T-helper 1 cell (primary cell): ENCODE measurements around the gene FGF18.
"Not testable (repeated sequence)": the region's sequence is repeated elsewhere in the genome, so short reads cannot be mapped to it uniquely, and the experiment has no call there.

Experiments used
- DNase-seq, 5 donors: peaks; one replicate each; pipeline ENCODE4 v3.0.0-alpha.2; 2012 to 2020
- total RNA-seq, 4 donors: gene quantifications; one replicate each; lab custom pipeline; 2026; lab: John Stamatoyannopoulos, UW

The FGF18 gene, protein sequence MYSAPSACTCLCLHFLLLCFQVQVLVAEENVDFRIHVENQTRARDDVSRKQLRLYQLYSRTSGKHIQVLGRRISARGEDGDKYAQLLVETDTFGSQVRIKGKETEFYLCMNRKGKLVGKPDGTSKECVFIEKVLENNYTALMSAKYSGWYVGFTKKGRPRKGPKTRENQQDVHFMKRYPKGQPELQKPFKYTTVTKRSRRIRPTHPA
- 0.76 to 2.4 (median 1.0) reads per million in 4 donors for total RNA-seq

DNA sequence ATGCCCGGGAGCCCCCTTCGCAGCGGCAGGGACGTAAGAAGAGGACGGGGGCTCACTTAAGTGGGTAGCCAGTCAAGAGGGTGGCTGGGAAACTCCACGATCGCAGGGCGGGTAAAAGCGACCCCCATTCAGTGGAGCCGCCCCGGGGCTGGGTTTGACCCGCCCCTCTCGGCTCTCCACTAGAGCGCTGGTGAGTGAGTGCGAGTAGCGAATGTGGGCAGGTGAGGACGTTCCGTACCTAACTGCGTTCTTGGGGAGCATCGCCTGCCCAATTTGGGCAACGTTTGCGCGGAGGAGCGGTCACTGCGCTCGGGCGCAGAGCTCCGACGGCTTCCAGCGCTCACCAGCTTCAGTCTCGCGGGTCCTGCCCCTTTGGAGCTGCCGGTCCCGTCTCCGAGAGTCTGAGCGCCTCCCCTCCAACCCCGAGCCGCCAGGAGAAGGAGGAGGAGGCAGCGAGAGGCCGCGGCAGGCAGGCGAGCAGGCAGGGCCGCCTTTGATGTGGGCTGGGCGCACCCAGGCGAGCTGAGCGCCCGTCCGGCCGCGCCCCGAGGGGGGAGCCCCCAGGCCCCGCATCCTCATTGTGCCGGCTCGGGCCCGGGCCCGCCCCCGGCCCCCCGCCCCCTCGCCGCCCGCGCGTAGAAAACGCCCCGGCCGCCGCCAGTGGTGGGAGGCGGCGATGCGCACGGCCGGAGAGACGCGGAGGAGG, at the start of gene FGF18:
FGF18 (plus strand) TSS at position 666 of the 706 bp plus-strand sequence. CDS start 553 bp downstream, outside the sequence.
- peak in 3 of 5 donors; percentile 10 to 44 (median 24) for DNase-seq

GRCh38 chr5:171369898-171370297, 49.5 kb upstream of the FGF18 start:
- no peak for DNase-seq

GRCh38 chr5:171370881-171371280, 48.6 kb upstream of the FGF18 start:
- not testable (repeated sequence) for DNase-seq

- DNase-seq = no peak
Observed at GRCh38 chr5:171371326-171371725, 48.1 kb upstream of the FGF18 start.

DNA sequence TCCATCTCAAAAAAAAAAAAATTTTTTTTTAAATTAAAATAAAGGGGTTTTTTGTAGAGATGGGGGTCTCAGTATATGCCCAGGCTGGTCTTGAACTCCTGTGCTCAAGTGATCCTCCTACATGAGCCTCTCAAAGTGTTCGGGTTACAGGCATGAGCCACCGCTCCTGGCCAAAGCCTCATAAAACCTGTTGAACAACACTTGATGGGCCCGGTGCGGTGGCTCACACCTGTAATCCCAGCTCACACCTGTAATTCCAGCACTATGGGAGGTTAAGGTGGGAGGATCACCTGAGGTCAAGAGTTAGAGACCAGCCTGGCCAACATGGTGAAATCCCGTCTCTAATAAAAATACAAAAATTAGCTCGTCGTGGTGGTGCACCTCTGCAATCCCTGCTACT, 39.5 kb upstream of the FGF18 start:
- no peak for DNase-seq

DNA sequence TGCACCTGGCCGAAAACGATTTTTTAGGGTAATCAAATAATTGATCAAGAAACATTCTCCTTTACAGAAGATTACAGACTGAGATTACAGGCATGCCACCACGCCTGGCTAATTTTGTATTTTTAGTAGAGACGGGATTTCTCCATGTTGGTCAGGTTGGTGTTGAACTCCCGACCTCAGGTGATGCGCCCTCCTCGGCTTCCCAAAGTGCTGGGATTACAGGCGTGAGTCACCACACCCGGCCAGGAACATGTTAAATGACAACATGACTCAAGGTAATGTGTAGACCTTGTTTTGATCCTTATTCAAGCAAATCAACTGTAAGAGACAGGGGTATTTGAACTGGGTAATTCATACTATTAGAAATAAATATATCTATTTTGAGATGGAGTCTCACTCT, 35.0 kb upstream of the FGF18 start:
- DNase-seq = not testable (repeated sequence)

- not testable (repeated sequence) for DNase-seq
Observed at GRCh38 chr5:171384999-171385398, 34.4 kb upstream of the FGF18 start.

- DNase-seq = no peak
Observed at GRCh38 chr5:171386006-171386671, 33.3 kb upstream of the FGF18 start.

DNA sequence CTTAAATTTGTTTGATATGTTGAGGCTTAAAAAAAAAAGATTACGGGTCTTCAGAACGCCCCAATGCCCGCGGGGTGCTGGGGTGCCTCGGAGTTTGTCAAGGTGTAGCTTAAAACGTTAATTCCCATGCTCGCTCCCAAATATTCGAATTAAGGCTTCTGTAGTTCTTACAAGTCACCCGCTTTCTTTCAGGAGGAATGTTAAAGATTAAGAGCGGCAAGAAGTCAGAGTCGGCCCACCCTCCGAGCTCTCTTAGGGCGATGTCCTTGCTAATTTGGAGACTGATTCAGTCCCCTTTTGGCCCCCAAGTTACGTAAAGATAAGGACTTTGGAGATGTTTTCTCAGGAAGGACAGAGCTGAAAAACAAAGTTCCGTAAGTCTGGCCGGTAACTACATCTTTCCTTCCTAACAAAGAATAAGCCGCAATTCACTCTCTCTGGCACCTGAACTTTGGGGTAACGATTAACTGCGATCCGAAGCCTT, 32.5 kb upstream of the FGF18 start:
- no peak for DNase-seq

- peak; percentile 96 to 99 (median 97) for DNase-seq
Observed at GRCh38 chr5:171387345-171387969, 32.0 kb upstream of the FGF18 start, which contains the start of gene NPM1. TSS of gene NPM1 (plus strand) at chr5:171387849. CDS start at chr5:171387949, 100 bp downstream.

DNA sequence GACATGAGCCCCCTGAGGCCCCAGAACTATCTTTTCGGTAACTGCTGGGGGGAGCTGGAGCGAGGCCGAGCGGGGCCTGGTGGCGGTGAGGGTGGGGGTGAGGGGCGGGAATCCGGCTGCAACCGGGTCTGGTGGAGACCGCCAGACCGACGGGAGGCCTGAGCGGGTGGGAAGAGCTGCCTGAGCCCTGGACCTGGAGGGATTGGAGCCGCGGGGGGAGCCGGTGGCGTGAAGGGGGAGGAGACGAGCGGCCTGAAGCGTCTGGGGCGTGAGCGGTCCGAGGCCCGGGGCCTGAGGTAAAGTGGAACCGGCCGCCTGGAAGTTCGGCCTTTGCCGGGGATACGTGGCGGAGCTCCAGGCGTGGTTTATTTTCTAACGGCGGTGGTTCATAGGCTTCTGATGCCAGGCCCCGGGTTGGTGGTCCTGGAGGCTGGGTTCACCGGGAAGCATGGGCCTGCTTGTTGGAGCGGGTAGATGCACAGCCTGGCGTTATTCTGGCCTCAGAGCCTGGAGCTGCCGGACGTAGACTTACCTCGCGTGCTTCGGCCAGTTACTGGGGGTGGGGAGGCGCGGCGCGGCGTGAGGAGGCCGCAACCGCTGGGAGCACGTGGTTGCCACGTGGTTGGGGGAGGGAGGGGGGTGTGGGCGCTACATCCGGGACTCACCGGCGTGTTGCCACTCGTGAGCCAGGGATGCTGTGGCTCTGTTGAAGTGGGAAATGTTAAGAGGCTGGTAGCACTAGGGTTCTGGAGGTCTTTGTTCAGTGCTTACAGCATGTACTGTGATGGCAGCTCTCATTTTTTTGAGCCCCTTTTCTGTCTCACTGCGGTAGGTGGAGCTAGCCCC, 31.3 kb upstream of the FGF18 start:
- peak; percentile 64 to 87 (median 77) for DNase-seq

DNA sequence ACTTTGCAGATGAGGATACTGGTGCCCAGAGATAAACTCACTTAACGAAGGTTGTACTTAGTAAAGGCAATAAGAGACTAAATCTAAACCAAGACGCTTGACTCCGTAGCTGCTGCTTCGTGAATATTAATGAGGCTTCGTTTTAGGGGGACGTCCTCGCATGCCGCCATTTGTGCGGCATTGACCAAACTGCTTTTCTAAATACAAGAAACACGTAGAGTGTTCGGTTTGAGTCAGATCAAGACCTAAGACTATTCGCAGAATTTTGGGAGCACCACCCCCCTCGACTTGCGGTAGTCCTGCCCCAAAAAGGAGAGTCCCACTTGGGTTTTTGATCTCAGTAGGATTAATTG, 30.7 kb upstream of the FGF18 start:
- peak in 1 of 5 donors; percentile 73 for DNase-seq

DNA sequence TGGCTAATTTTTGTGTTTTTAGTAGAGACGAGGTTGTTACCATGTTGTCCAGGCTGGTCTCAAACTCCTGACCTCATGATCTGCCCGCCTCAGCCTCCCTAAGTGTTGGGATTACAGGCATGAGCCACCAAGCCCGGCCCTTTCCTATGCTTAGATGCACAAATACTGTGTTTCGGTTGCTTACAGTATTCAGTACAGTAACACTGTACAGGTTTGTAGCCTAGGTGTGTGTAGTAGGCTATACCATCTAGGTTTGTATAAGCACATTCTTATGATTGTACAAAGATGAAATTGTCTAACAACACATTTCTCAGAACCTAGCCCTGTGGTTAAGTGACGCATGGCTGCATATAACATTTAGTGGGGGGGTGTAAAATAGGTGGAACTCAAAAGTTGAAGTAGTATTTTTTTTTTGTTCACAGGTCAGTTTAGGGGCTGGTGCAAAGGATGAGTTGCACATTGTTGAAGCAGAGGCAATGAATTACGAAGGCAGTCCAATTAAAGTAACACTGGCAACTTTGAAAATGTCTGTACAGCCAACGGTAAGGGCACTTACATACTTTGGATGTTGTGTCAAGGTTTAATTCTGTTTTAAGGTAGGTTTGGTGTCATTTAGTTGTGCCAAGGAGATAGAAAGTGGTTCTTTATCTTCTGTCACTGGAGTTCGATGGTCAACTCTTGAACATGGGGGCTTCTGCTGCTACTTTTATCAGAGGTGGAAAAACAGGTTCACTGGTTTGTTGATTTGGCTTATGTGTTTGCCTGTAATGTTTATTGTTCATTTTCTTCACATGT, 28.4 kb upstream of the FGF18 start:
- peak in 1 of 5 donors; percentile 54 for DNase-seq

DNA sequence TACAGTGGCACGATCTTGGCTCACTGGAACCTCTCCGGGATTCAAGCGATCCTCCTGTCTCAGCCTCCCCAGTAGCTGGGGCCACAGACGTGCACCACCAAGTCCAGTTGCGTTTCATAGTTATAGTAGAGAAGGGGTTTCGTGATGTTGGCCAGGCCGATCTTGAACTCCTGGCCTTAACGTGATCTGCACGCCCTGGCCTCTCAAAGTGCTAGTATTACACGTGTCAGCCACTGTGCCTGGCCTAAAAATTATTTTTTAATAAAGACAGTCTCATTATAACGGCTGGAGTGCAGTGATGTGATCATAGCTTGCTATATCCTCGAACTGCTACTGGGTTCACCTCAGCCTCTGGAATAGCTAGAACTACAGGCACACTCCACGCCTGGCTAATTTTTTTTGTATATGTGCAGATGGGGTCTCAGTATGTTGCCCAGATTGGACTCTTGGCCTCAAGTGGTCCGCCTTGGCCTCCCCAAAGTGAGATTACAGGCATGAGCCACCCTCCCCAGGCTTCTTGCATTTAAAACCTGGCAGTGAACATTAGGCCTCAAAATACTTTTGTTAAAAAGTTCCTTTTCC, 27.4 kb upstream of the FGF18 start:
- DNase-seq = no peak

DNA sequence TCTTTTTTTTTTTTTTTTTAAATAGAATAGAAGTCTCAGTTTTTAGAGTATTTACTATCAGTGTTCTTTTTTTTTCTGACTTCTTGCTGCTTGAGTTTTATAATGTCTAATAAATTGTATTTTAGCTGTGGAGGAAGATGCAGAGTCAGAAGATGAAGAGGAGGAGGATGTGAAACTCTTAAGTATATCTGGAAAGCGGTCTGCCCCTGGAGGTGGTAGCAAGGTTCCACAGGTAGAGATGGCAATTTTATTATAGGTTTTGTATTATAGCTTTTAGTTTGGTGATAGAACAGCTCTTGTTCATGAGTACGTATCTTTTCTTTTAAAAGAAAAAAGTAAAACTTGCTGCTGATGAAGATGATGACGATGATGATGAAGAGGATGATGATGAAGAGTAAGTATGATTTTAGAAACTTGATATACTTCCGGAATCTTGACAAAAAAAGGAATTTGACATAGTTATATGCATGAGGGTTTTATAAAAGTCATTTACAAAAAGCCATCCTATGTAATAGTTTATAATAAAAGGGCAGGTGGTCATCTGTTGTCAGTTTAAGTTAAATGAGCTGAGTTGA, 26.8 kb upstream of the FGF18 start:
- DNase-seq = no peak

GRCh38 chr5:171395042-171395441, 24.4 kb upstream of the FGF18 start:
- no peak for DNase-seq

DNA sequence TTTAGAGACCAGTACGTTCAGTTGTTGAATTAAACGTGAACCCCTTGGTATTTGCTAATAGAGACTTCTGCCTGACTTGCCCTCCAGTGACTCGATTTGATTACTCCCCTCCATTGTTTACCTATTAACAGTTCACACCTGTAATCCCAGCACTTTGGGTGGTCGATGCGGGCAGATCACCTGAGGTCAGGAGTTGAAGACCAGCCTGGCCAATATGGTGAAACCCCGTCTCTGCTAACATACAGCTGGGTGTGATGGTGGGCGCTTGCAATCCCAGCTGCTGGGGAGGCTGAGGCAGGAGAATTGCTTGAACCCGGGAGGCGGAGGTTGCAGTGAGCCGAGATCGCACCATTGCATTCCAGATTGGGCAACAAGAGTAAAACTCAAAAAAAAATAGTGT, 22.9 kb upstream of the FGF18 start:
- not testable (repeated sequence) for DNase-seq

DNA sequence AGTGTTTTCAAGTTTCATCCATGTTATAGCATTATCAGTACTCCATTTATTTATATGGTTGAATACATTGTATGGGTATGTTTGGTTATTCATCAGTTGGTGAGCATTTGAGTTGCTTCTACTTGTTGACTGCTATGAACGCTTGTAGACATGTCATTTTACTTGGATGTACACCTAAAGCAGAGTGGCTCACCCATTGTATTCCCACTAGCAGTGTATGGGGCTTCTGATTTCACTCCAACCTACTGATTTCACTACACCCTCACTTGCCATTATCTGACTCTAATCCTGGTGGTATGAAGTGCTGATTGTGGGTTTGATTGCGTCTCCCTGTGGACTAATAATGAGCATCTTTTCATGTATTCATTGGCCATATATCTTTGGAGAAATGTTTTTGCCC, 22.3 kb upstream of the FGF18 start:
- DNase-seq = no peak

GRCh38 chr5:171397599-171397998, 21.8 kb upstream of the FGF18 start:
- no peak for DNase-seq

DNA sequence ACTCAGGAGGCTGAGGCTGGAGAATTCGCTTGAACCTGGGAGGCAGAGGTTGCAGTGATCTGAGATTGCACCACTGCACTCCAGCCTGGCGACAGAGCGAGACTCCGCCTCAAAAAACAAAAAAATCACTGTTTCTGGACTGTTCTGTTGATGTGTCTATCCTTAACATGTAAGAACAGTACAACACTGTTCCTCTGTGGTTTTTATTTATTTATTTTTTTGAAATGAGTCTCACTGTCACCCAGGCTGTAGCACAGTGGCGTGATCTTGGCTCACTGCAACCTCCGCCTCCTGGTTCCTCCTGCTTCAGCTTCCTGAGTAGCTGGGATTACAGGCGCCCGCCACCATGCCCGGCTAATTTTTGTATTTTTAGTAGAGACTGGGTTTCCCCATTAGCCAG, 20.8 kb upstream of the FGF18 start:
- not testable (repeated sequence) for DNase-seq
